ENCODE results near the gene PLCL2. TPM values are rescaled to one million over a fixed set of nuclear protein-coding genes. Genes with fewer than 3 reads are reported as not detected.

PLCL2 gene
- total RNA-seq, 2 donors from 2014 or later, result 5.3 to 14.5 TPM

GRCh38 chr3:17039594-17039993, 154.8 kb downstream of the PLCL2 start:
- intact Hi-C loops (cut with DNase I), result loop anchor here (10.0 kb wide), 1 partner anchor 195 kb away; no protein-coding TSS in a partner anchor
- Histone ChIP-seq H3K4me1 (replicated peaks) (no peaks in the 10 kb centered on the region), H3K27me3 (replicated peaks; ENCODE audit: insufficient read depth) (no peaks in the 10 kb centered on the region), H3K27ac (no peak overlapping the region), H3K36me3 (no peaks in the 10 kb centered on the region), H3K9me3 (no peaks in the 10 kb centered on the region), H3K4me3 (no peak overlapping the region)
- no peak for TF ChIP-seq POLR2AphosphoS5 (IDR thresholded peaks at IDR 0.05)
- no peak for TF ChIP-seq CTCF (IDR thresholded peaks at IDR 0.05)
- TF ChIP-seq POLR2A (IDR thresholded peaks at IDR 0.05), result no peak
- no peak for DNase-seq (ENCODE audit: low spot score)
- 43% methylated on average over 2 of the region's 2 CpGs for WGBS

GRCh38 chr3:17040322-17040989, 155.7 kb downstream of the PLCL2 start:
- Histone ChIP-seq H3K9me3 (no peaks in the 10 kb centered on the region), H3K27ac (no peak overlapping the region), H3K27me3 (replicated peaks; ENCODE audit: insufficient read depth) (no peaks in the 10 kb centered on the region), H3K36me3 (no peaks in the 10 kb centered on the region), H3K4me1 (replicated peaks) (no peaks in the 10 kb centered on the region), H3K4me3 (no peak overlapping the region)
- intact Hi-C loops (cut with DNase I), result no loop called here
- TF ChIP-seq POLR2AphosphoS5 (IDR thresholded peaks at IDR 0.05), result no peak
- TF ChIP-seq CTCF (IDR thresholded peaks at IDR 0.05), result no peak
- TF ChIP-seq POLR2A (IDR thresholded peaks at IDR 0.05), result no peak
- WGBS, result 97% methylated on average over 5 of the region's 5 CpGs
- DNase-seq (ENCODE audit: low spot score), result no peak

GRCh38 chr3:17040990-17041377, 156.2 kb downstream of the PLCL2 start:
- TF ChIP-seq CTCF (IDR thresholded peaks at IDR 0.05) (no peak), POLR2A (IDR thresholded peaks at IDR 0.05) (no peak), POLR2AphosphoS5 (IDR thresholded peaks at IDR 0.05) (no peak)
- WGBS, result 46% methylated on average over 5 of the region's 5 CpGs
- no peaks in the 10 kb centered on the region for H3K9me3 ChIP-seq

GRCh38 chr3:17044855-17045254, 160.1 kb downstream of the PLCL2 start:
- DNase-seq (ENCODE audit: low spot score), result no peak
- intact Hi-C loops (cut with DNase I), result no loop called here
- no peaks in the 10 kb centered on the region for H3K36me3 ChIP-seq
- H3K27ac ChIP-seq, result no peak overlapping the region
- 78% methylated on average over 2 of the region's 2 CpGs for WGBS
- TF ChIP-seq POLR2AphosphoS5 (IDR thresholded peaks at IDR 0.05), result no peak
- H3K4me3 ChIP-seq, result no peak overlapping the region
- H3K9me3 ChIP-seq, result no peaks in the 10 kb centered on the region
- no peaks in the 10 kb centered on the region for H3K27me3 ChIP-seq (replicated peaks; ENCODE audit: insufficient read depth)
- no peaks in the 10 kb centered on the region for H3K4me1 ChIP-seq (replicated peaks)

More at GRCh38 chr3:17040990-17041377, 156.2 kb downstream of the PLCL2 start:
- no peaks in the 10 kb centered on the region for H3K36me3 ChIP-seq
- no peak overlapping the region for H3K4me3 ChIP-seq
- H3K27ac ChIP-seq, result no peak overlapping the region
- H3K4me1 ChIP-seq (replicated peaks), result no peaks in the 10 kb centered on the region
- intact Hi-C loops (cut with DNase I), result no loop called here
- H3K27me3 ChIP-seq (replicated peaks; ENCODE audit: insufficient read depth), result no peaks in the 10 kb centered on the region
- no peak for DNase-seq (ENCODE audit: low spot score)

GRCh38 chr3:17045705-17046104, 160.9 kb downstream of the PLCL2 start:
- no peak for TF ChIP-seq CTCF (IDR thresholded peaks at IDR 0.05)
- WGBS, result 87% methylated on average over 7 of the region's 7 CpGs

More at GRCh38 chr3:17045705-17046104, 160.9 kb downstream of the PLCL2 start:
- H3K27ac ChIP-seq, result no peak overlapping the region
- H3K27me3 ChIP-seq (replicated peaks; ENCODE audit: insufficient read depth), result no peaks in the 10 kb centered on the region
- H3K4me1 ChIP-seq (replicated peaks), result no peaks in the 10 kb centered on the region
- intact Hi-C loops (cut with DNase I), result no loop called here
- no peaks in the 10 kb centered on the region for H3K9me3 ChIP-seq
- H3K4me3 ChIP-seq, result no peak overlapping the region
- DNase-seq (ENCODE audit: low spot score), result no peak
- H3K36me3 ChIP-seq, result no peaks in the 10 kb centered on the region

Data from prostate gland (tissue), 2 donors.